SK-N-SH (cell line): ENCODE results near the gene ABHD17B. TPM values are rescaled to one million over a fixed set of nuclear protein-coding genes. Genes with fewer than 3 reads are reported as not detected.

ENCODE experiments used
- CTCF ChIA-PET: fragments of 300-600, 350-600 bp; formaldehyde crosslinking; extraction: SDS; loops from one replicate; lab custom pipeline; 2021; lab: Yijun Ruan, JAX
- POLR2A ChIA-PET: fragments of 350-600 bp; sonication (Branson Sonifier 250); formaldehyde crosslinking; extraction: SDS; loops from one replicate; lab custom pipeline; 2020; ENCODE audit warnings: antibody characterized with exemption, inconsistent platforms; lab: Yijun Ruan, JAX
- DNase-seq: peaks from one replicate; pipeline ENCODE4 v3.0.0; 2012
- H2AFZ ChIP-seq: fragments of 200-600 bp; sonication (generic); 2 replicates; pipeline ENCODE4 v1.8.1; 2016; ENCODE audit warnings: antibody characterized with exemption, mild to moderate bottlenecking, low read depth
- H3F3A ChIP-seq: fragments of 200-600 bp; sonication (generic); replicated peaks from 2 replicates; pipeline ENCODE3; 2016; ENCODE audit warnings: antibody characterized with exemption, mild to moderate bottlenecking; ENCODE audit not compliant: insufficient read depth
- H3K27ac ChIP-seq, 2 experiments: fragments of 200-500 bp in 1 of 2; fragments of 200-600 bp in 1 of 2; sonication (Bioruptor generic) in 1 of 2; sonication (generic), shearing (Covaris generic) in 1 of 2; 2 replicates each; pipeline versions ENCODE4 v1.5.1 to v1.6.1; 2014 to 2016; ENCODE audit warnings: low read depth in 2 of 2, inconsistent platforms in 1 of 2, low read length in 1 of 2, mild to moderate bottlenecking in 1 of 2, mixed read lengths in 1 of 2
- H3K27me3 ChIP-seq: fragments of 200-600 bp; sonication (generic), shearing (Covaris generic); 2 replicates; pipeline ENCODE4 v1.6.1; 2016; ENCODE audit warnings: mixed run types; ENCODE audit not compliant: insufficient read depth
- H3K36me3 ChIP-seq, 2 experiments: fragments of 200-500 bp in 1 of 2; fragments of 200-600 bp in 1 of 2; sonication (Bioruptor generic) in 1 of 2; sonication (generic) in 1 of 2; replicated peaks in 1 of 2; 2 replicates each; pipeline versions ENCODE3 to v1.5.1; 2014 to 2016; ENCODE audit warnings: low read length in 1 of 2, mild to moderate bottlenecking in 1 of 2; ENCODE audit not compliant: insufficient read depth in 2 of 2, control insufficient read depth in 1 of 2
- H3K4me1 ChIP-seq, 2 experiments: fragments of 200-500 bp in 1 of 2; fragments of 200-600 bp in 1 of 2; sonication (Bioruptor generic) in 1 of 2; sonication (generic), shearing (Covaris generic) in 1 of 2; 2 replicates each; pipeline versions ENCODE4 v1.5.1 to v1.6.1; 2014 to 2016; ENCODE audit warnings: low read depth in 1 of 2, low read length in 1 of 2, mixed run types in 1 of 2; ENCODE audit not compliant: insufficient read depth in 2 of 2, control insufficient read depth in 1 of 2
- H3K4me2 ChIP-seq: fragments of 200-600 bp; sonication (generic), shearing (Covaris generic); 2 replicates; pipeline ENCODE4 v1.6.1; 2017; ENCODE audit warnings: mixed run types
- H3K4me3 ChIP-seq, 2 experiments: fragments of 200-500 bp in 1 of 2; fragments of 200-600 bp in 1 of 2; sonication (Bioruptor generic) in 1 of 2; sonication (generic), shearing (Covaris generic) in 1 of 2; 2 replicates each; pipeline versions ENCODE4 v1.5.1 to v1.8.1; 2014 to 2016; ENCODE audit warnings: low read depth in 2 of 2, inconsistent platforms in 1 of 2, low read length in 1 of 2, mild to moderate bottlenecking in 1 of 2, mixed read lengths in 1 of 2, moderate library complexity in 1 of 2
- H3K79me2 ChIP-seq: fragments of 200-600 bp; sonication (generic); 2 replicates; pipeline ENCODE4 v1.8.1; 2017; ENCODE audit warnings: mild to moderate bottlenecking; ENCODE audit not compliant: insufficient read depth
- H3K9ac ChIP-seq: fragments of 200-600 bp; sonication (generic); 2 replicates; pipeline ENCODE4 v1.6.1; 2017; ENCODE audit warnings: mixed run types
- H3K9me2 ChIP-seq: fragments of 200-600 bp; sonication (generic); 2 replicates; pipeline ENCODE4 v1.6.1; 2017; ENCODE audit warnings: mixed run types
- H3K9me3 ChIP-seq: fragments of 200-600 bp; sonication (generic); 2 replicates; pipeline ENCODE4 v1.6.1; 2017; ENCODE audit warnings: mixed run types, mild to moderate bottlenecking, moderate library complexity
- H4K20me1 ChIP-seq: fragments of 200-600 bp; sonication (generic); 2 replicates; pipeline ENCODE4 v1.6.1; 2017; ENCODE audit warnings: mild to moderate bottlenecking, mixed run types; ENCODE audit not compliant: insufficient read depth
- CHD2 ChIP-seq: fragments of 150-350 bp; IDR thresholded peaks from 2 replicates; pipeline ENCODE4 v1.6.1; 2018; ENCODE audit warnings: low read length; ENCODE audit not compliant: partially characterized antibody
- EZH2phosphoT487 ChIP-seq: fragments of 200-600 bp; sonication (generic); IDR thresholded peaks from 2 replicates; pipeline ENCODE4 v1.6.1; 2017; ENCODE audit warnings: low read depth, mixed run types, mild to moderate bottlenecking, antibody characterized with exemption, moderate library complexity, borderline replicate concordance
- FOXJ3 ChIP-seq: sonication (generic); formaldehyde crosslinking; IDR thresholded peaks from 2 replicates; pipeline ENCODE4 v1.5.1; 2020; ENCODE audit warnings: mild to moderate bottlenecking, missing genetic modification reagents
- FOXM1 ChIP-seq: IDR thresholded peaks from 2 replicates; pipeline ENCODE4 v1.4.0; 2012; ENCODE audit warnings: low read depth, mild to moderate bottlenecking
- GABPA ChIP-seq: IDR thresholded peaks from 2 replicates; pipeline ENCODE4 v1.4.0; 2012; ENCODE audit warnings: low read depth, mild to moderate bottlenecking
- GATA2 ChIP-seq: sonication (generic); formaldehyde crosslinking; IDR thresholded peaks from 2 replicates; pipeline ENCODE4 v1.5.0; 2020; ENCODE audit warnings: mild to moderate bottlenecking, missing genetic modification reagents
- JUND ChIP-seq: IDR thresholded peaks from 2 replicates; pipeline ENCODE4 v1.4.0; 2012
- POLR2AphosphoS5 ChIP-seq: IDR thresholded peaks from 2 replicates; pipeline ENCODE4 v1.6.1; 2012; ENCODE audit warnings: low read depth, low read length
- RAD21 ChIP-seq: IDR thresholded peaks from 2 replicates; pipeline ENCODE4 v1.6.1; 2012; ENCODE audit warnings: mild to moderate bottlenecking, low read length
- RCOR1 ChIP-seq: fragments of 150-350 bp; IDR thresholded peaks from 2 replicates; pipeline ENCODE4 v1.6.1; 2017; ENCODE audit warnings: antibody characterized with exemption, low read length
- RXRA ChIP-seq: IDR thresholded peaks from 2 replicates; pipeline ENCODE4 v1.4.0; 2012; ENCODE audit warnings: low read depth, mild to moderate bottlenecking, borderline replicate concordance
- SIN3A ChIP-seq: IDR thresholded peaks from 2 replicates; pipeline ENCODE4 v1.6.1; 2012; ENCODE audit warnings: low read depth, mild to moderate bottlenecking, low read length, moderate library complexity, borderline replicate concordance
- SMC3 ChIP-seq: IDR thresholded peaks from 2 replicates; pipeline ENCODE4 v1.6.1; 2012; ENCODE audit warnings: low read depth, low read length, improper control_type of control experiment
- TEAD4 ChIP-seq: IDR thresholded peaks from 2 replicates; pipeline ENCODE4 v1.4.0; 2012; ENCODE audit warnings: mild to moderate bottlenecking, borderline replicate concordance; ENCODE audit not compliant: insufficient read depth
- ZBTB33 ChIP-seq: IDR thresholded peaks from 2 replicates; pipeline ENCODE4 v1.4.0; 2012; ENCODE audit warnings: low read depth, borderline replicate concordance
- polyA plus RNA-seq, 3 experiments: library from polyadenylated mRNA; depleted of rRNA; stranded (reverse); fragments of >200 nt; gene quantifications; 2 replicates each; pipeline ENCODE4 v1.2.3, GENCODE V29; 2012
- TF ChIP-seq, protein P1 (sequence below): IDR thresholded peaks from 2 replicates; pipeline ENCODE4 v1.6.1; 2012; ENCODE audit warnings: mild to moderate bottlenecking, low read depth, low read length, moderate library complexity
- TF ChIP-seq, protein P2 (sequence below): IDR thresholded peaks from 2 replicates; pipeline ENCODE4; 2012
- TF ChIP-seq, protein P3 (sequence below): fragments of 150-350 bp; IDR thresholded peaks from 2 replicates; pipeline ENCODE4 v1.6.1; 2016; ENCODE audit warnings: mild to moderate bottlenecking, low read depth, low read length
- TF ChIP-seq, protein P4 (sequence below): fragments of 200-600 bp; sonication (generic); IDR thresholded peaks from 2 replicates; pipeline ENCODE4 v1.6.1; 2017; ENCODE audit warnings: antibody characterized with exemption, mild to moderate bottlenecking, moderate library complexity
- TF ChIP-seq, protein P5 (sequence below): fragments of 150-350 bp; IDR thresholded peaks from 2 replicates; pipeline ENCODE4 v1.6.1; 2017; ENCODE audit warnings: antibody characterized with exemption, low read length, low read depth, borderline replicate concordance

Gene ABHD17B
- polyA plus RNA-seq, 1 of the 3 experiments (the other 2 are of a cell fraction), result 7.3 TPM

- no peak overlapping the region for H3K9ac ChIP-seq
- DNase-seq, result no peak
- no peak overlapping the region for H3K4me2 ChIP-seq
- peaks cover 47% of the 10 kb centered on the region for H4K20me1 ChIP-seq
- no peak overlapping the region for H3K4me3 ChIP-seq
- H3K36me3 ChIP-seq, result no peaks in the 10 kb centered on the region
- no peak for TF ChIP-seq CHD2
- TF ChIP-seq ZBTB33, result no peak
- no peak for TF ChIP-seq TEAD4
- TF ChIP-seq SMC3, result no peak
- TF ChIP-seq SIN3A, result no peak
- TF ChIP-seq, protein P1, sequence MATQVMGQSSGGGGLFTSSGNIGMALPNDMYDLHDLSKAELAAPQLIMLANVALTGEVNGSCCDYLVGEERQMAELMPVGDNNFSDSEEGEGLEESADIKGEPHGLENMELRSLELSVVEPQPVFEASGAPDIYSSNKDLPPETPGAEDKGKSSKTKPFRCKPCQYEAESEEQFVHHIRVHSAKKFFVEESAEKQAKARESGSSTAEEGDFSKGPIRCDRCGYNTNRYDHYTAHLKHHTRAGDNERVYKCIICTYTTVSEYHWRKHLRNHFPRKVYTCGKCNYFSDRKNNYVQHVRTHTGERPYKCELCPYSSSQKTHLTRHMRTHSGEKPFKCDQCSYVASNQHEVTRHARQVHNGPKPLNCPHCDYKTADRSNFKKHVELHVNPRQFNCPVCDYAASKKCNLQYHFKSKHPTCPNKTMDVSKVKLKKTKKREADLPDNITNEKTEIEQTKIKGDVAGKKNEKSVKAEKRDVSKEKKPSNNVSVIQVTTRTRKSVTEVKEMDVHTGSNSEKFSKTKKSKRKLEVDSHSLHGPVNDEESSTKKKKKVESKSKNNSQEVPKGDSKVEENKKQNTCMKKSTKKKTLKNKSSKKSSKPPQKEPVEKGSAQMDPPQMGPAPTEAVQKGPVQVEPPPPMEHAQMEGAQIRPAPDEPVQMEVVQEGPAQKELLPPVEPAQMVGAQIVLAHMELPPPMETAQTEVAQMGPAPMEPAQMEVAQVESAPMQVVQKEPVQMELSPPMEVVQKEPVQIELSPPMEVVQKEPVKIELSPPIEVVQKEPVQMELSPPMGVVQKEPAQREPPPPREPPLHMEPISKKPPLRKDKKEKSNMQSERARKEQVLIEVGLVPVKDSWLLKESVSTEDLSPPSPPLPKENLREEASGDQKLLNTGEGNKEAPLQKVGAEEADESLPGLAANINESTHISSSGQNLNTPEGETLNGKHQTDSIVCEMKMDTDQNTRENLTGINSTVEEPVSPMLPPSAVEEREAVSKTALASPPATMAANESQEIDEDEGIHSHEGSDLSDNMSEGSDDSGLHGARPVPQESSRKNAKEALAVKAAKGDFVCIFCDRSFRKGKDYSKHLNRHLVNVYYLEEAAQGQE, result no peak
- TF ChIP-seq, protein P2, sequence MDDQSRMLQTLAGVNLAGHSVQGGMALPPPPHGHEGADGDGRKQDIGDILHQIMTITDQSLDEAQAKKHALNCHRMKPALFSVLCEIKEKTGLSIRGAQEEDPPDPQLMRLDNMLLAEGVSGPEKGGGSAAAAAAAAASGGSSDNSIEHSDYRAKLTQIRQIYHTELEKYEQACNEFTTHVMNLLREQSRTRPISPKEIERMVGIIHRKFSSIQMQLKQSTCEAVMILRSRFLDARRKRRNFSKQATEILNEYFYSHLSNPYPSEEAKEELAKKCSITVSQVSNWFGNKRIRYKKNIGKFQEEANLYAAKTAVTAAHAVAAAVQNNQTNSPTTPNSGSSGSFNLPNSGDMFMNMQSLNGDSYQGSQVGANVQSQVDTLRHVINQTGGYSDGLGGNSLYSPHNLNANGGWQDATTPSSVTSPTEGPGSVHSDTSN, result no peak
- TF ChIP-seq, protein P3, sequence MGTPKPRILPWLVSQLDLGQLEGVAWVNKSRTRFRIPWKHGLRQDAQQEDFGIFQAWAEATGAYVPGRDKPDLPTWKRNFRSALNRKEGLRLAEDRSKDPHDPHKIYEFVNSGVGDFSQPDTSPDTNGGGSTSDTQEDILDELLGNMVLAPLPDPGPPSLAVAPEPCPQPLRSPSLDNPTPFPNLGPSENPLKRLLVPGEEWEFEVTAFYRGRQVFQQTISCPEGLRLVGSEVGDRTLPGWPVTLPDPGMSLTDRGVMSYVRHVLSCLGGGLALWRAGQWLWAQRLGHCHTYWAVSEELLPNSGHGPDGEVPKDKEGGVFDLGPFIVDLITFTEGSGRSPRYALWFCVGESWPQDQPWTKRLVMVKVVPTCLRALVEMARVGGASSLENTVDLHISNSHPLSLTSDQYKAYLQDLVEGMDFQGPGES, result no peak
- no peak for TF ChIP-seq RAD21
- TF ChIP-seq FOXM1, result no peak
- no peak for TF ChIP-seq FOXJ3 (CRISPR knock-in tag)
- TF ChIP-seq, protein P4, sequence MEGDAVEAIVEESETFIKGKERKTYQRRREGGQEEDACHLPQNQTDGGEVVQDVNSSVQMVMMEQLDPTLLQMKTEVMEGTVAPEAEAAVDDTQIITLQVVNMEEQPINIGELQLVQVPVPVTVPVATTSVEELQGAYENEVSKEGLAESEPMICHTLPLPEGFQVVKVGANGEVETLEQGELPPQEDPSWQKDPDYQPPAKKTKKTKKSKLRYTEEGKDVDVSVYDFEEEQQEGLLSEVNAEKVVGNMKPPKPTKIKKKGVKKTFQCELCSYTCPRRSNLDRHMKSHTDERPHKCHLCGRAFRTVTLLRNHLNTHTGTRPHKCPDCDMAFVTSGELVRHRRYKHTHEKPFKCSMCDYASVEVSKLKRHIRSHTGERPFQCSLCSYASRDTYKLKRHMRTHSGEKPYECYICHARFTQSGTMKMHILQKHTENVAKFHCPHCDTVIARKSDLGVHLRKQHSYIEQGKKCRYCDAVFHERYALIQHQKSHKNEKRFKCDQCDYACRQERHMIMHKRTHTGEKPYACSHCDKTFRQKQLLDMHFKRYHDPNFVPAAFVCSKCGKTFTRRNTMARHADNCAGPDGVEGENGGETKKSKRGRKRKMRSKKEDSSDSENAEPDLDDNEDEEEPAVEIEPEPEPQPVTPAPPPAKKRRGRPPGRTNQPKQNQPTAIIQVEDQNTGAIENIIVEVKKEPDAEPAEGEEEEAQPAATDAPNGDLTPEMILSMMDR, result no peak
- no peak for TF ChIP-seq EZH2phosphoT487
- no peak for TF ChIP-seq RXRA
- TF ChIP-seq GABPA, result no peak
- TF ChIP-seq POLR2AphosphoS5, result no peak
- TF ChIP-seq RCOR1, result no peak
- TF ChIP-seq, protein P5, sequence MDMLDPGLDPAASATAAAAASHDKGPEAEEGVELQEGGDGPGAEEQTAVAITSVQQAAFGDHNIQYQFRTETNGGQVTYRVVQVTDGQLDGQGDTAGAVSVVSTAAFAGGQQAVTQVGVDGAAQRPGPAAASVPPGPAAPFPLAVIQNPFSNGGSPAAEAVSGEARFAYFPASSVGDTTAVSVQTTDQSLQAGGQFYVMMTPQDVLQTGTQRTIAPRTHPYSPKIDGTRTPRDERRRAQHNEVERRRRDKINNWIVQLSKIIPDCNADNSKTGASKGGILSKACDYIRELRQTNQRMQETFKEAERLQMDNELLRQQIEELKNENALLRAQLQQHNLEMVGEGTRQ, result no peak
- TF ChIP-seq JUND, result no peak
- TF ChIP-seq GATA2 (CRISPR knock-in tag), result no peak
- no peak overlapping the region for H3K27ac ChIP-seq
- H3K27me3 ChIP-seq, result no peaks in the 10 kb centered on the region
- H2AFZ ChIP-seq, result no peak overlapping the region
- H3F3A ChIP-seq, result no peaks in the 10 kb centered on the region
- CTCF ChIA-PET, result interaction anchor here (0.8 to 1.0 kb wide), 2 partner anchors 21 to 77 kb away, joined by 3 to 4 read pairs; no protein-coding TSS in a partner anchor
- H3K9me2 ChIP-seq, result no peaks in the 10 kb centered on the region
- H3K9me3 ChIP-seq, result no peaks in the 10 kb centered on the region
- POLR2A ChIA-PET, result no interaction called here
- no peaks in the 10 kb centered on the region for H3K4me1 ChIP-seq
- peaks cover 68% of the 10 kb centered on the region for H3K79me2 ChIP-seq
These were observed 15.0 kb downstream of the ABHD17B start for GRCh38 chr9:71895955-71896354.
